ENCODE results near the gene CTIF. TPM values are rescaled to one million over a fixed set of nuclear protein-coding genes. Genes with fewer than 3 reads are reported as not detected.

The CTIF gene
- total and polyA plus RNA-seq, 2 experiments from 2014 or later = 22.1 to 27.9 TPM

GRCh38 chr18:48698707-48699106 is 159.9 kb downstream of the CTIF start:
- TF ChIP-seq CTCF (IDR thresholded peaks at IDR 0.05; ENCODE audit: poor library complexity) (no peak), EZH2phosphoT487 (IDR thresholded peaks at IDR 0.05; ENCODE audit: low read depth, severe bottlenecking, unreplicated experiment) (no peak), EZH2 (IDR thresholded peaks at IDR 0.05; ENCODE audit: borderline replicate concordance) (no peak)
- Histone ChIP-seq H3K9me3 (ENCODE audit: low read depth) (no peaks in the 10 kb centered on the region), H3K27me3 (no peaks in the 10 kb centered on the region), H3K4me1 (ENCODE audit: insufficient read depth) (no peaks in the 10 kb centered on the region), H2AFZ (no peak overlapping the region), H3K79me2 (no peaks in the 10 kb centered on the region), H3K4me3 (no peak overlapping the region), H4K20me1 (ENCODE audit: insufficient read depth, poor library complexity, severe bottlenecking) (no peaks in the 10 kb centered on the region), H3K4me2 (no peak overlapping the region), H3K9me2 (replicated peaks; ENCODE audit: insufficient read depth) (no peaks in the 10 kb centered on the region), H3K27ac (no peak overlapping the region), H3K36me3 (replicated peaks; ENCODE audit: insufficient read depth, low read depth) (no peaks in the 10 kb centered on the region)
- 89% methylated on average over 5 of the region's 5 CpGs for WGBS (ENCODE audit: low lambda C conversion rate, missing lambda C conversion rate)
- no peak for DNase-seq (ENCODE audit: low spot score)

GRCh38 chr18:48699761-48700160 is 160.9 kb downstream of the CTIF start:
- no peak for DNase-seq (ENCODE audit: low spot score)
- Histone ChIP-seq H3K9me3 (ENCODE audit: low read depth) (no peaks in the 10 kb centered on the region), H4K20me1 (ENCODE audit: insufficient read depth, poor library complexity, severe bottlenecking) (no peaks in the 10 kb centered on the region), H3K27ac (no peak overlapping the region), H3K9me2 (replicated peaks; ENCODE audit: insufficient read depth) (no peaks in the 10 kb centered on the region), H2AFZ (no peak overlapping the region), H3K36me3 (replicated peaks; ENCODE audit: insufficient read depth, low read depth) (no peaks in the 10 kb centered on the region), H3K4me3 (no peak overlapping the region), H3K27me3 (no peaks in the 10 kb centered on the region), H3K79me2 (no peaks in the 10 kb centered on the region), H3K4me1 (ENCODE audit: insufficient read depth) (no peaks in the 10 kb centered on the region), H3K4me2 (no peak overlapping the region)
- WGBS (ENCODE audit: low lambda C conversion rate, missing lambda C conversion rate) = 90% methylated on average over 7 of the region's 7 CpGs
- TF ChIP-seq EZH2phosphoT487 (IDR thresholded peaks at IDR 0.05; ENCODE audit: low read depth, severe bottlenecking, unreplicated experiment) (no peak), EZH2 (IDR thresholded peaks at IDR 0.05; ENCODE audit: borderline replicate concordance) (no peak), CTCF (IDR thresholded peaks at IDR 0.05; ENCODE audit: poor library complexity) (no peak)

- no peak overlapping the region for H3K4me3 ChIP-seq
- H4K20me1 ChIP-seq (ENCODE audit: insufficient read depth, poor library complexity, severe bottlenecking) = no peaks in the 10 kb centered on the region
- H3K4me2 ChIP-seq = no peak overlapping the region
- TF ChIP-seq CTCF (IDR thresholded peaks at IDR 0.05; ENCODE audit: poor library complexity) (no peak), EZH2phosphoT487 (IDR thresholded peaks at IDR 0.05; ENCODE audit: low read depth, severe bottlenecking, unreplicated experiment) (no peak), EZH2 (IDR thresholded peaks at IDR 0.05; ENCODE audit: borderline replicate concordance) (no peak)
- no peaks in the 10 kb centered on the region for H3K27me3 ChIP-seq
- no peak for DNase-seq (ENCODE audit: low spot score)
- over 99% methylated on average over 9 of the region's 9 CpGs for WGBS (ENCODE audit: low lambda C conversion rate, missing lambda C conversion rate)
- no peaks in the 10 kb centered on the region for H3K9me3 ChIP-seq (ENCODE audit: low read depth)
- no peak overlapping the region for H2AFZ ChIP-seq
- no peaks in the 10 kb centered on the region for H3K79me2 ChIP-seq
- H3K27ac ChIP-seq = no peak overlapping the region
- no peaks in the 10 kb centered on the region for H3K4me1 ChIP-seq (ENCODE audit: insufficient read depth)
- no peaks in the 10 kb centered on the region for H3K36me3 ChIP-seq (replicated peaks; ENCODE audit: insufficient read depth, low read depth)
- H3K9me2 ChIP-seq (replicated peaks; ENCODE audit: insufficient read depth) = no peaks in the 10 kb centered on the region
Observed at GRCh38 chr18:48700446-48700845, 161.6 kb downstream of the CTIF start.

Measured in hepatocyte (in vitro differentiated cells).